Measurements from ENCODE around the gene LYL1.

The LYL1 gene

GRCh38 chr19:13071444-13072187, 31.0 kb downstream of the LYL1 start:
- DNase-seq = no peak

DNA sequence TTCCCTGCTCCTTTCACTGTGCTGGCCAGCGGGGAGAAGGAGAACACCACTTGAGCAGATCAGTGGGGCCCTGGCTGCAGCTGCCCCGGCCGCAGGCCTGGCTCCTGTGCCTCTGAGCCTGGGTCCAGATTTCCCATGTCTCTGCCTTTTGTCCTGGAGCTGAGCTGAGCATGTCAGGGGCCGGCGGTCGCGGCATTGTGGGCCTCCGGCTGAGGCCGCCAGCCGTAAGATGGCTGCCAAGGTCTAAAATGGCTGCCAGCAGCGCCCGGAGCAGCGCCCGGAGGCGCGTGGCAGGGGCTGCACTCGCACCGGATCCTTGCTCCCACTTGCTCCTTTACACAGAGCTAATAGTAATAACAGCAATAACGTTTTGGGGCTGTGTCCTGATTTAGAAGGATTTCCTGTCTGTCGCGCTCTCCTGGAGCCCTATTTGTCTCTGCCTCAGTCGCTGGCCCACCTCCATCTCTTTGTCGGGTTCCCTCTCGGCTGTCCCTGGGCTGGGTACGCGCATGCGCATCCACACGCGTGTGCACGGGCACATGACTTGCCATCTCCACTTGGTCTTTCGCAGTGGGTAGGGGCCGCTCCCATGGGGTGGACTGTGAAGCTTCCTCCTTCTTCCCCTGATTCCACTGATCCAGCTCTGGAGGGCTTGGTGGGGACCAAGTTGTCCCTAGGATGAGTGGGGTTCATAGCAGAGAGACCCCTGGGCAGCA, 32.1 kb downstream of the LYL1 start:
- DNase-seq = no peak

- no peak for DNase-seq
Observed at GRCh38 chr19:13069415-13070359, 33.0 kb downstream of the LYL1 start.

DNA sequence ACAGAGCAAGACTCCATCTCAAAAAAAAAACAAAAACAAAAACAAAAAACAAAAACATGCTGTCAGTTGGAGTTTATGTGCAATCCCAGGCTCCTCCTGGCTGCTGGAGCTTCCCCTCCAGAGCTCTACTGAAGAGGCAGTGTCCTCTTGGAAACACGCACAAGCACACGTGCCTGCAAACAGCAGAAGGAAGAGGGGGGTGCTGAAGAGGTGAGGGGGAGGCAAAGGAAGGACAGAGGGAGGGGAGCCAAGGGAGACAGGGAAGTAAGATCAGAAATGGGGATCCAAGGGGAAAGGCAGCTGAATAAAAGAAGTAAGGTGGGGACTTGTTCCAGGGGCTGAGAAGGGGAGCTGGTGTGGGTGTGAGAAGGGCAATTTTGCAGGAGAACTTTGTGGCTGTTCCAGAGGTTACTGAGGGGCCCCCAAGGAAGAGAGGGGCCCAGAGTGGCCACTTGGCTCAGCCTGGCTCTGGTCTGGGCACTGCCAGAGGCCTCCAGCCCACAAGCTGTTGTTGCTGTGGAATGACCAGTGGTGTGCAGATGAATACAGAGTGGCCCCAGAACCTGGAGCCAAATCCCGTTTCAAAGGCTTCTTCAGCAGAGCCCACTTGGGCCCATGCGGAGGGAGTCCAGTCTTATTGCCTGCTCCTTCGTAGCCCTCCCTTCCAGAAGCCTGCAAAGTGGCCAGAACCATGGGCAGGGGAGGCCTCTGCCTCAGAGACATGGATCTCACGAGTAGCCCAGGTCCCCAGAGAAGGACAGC, 34.4 kb downstream of the LYL1 start:
- DNase-seq = no peak

DNA sequence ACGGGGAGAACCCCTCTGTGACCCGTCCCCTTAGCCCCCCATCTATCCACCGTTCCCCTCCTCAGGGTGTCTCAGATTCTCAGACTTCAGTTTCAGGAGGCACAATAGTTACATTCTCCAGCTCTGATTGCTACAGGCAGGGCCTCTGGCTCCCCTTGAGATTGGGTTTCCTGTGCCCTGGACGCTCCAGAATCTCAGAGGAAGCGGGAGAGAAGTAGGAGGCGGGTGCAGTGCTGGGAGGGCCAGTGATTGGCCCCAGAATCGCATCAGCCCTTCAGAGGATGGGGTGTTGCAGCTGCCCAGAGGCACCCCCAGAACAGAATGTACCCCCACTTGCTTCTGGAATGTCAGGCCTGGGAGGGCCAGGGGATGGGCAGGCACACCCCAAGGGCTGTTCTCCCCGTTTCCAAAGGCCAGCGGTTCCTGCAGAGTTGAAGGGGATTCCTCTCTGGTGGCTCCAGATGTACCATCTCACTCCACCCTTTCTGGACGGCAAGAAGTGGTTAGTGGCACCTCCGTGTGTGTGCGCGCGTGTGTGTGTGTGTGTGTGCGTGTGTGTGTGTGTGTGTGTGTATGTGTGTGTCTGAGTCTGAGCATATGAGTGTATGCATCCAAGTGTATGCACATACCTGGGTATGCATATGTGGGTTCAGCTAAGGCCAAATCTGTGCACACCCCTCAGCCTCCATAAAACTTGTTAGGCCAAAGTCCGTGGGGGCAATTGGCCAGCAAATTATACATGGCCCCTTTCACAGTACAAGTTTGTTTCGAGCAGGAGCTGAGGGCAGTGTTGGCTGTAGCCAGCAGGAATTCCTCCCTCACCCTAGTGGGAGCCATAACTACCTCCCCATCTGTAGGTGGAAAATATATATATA, 35.5 kb downstream of the LYL1 start:
- DNase-seq = no peak

- no peak for DNase-seq
Observed at GRCh38 chr19:13066226-13066625, 36.4 kb downstream of the LYL1 start.

DNA sequence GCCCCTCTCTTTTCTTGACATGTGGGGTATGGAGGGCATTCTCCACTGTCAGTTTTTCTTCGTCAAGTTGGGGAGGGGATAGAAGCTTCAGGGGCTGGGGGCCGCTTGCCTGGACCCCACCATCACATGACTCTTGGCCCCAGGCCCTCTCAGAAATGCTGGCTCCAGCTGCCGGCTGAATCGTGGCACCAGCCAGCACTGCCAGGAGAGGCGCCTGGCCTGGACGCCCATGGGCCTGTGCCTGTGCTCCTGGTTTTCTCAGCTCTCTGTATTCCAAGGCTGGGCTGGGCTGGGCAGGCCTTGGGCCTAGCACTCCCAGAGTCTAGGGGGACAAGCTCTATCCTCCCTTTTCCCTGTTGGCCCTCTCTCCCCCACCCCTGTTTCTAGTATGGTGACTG, 38.6 kb downstream of the LYL1 start:
- no peak for DNase-seq

DNA sequence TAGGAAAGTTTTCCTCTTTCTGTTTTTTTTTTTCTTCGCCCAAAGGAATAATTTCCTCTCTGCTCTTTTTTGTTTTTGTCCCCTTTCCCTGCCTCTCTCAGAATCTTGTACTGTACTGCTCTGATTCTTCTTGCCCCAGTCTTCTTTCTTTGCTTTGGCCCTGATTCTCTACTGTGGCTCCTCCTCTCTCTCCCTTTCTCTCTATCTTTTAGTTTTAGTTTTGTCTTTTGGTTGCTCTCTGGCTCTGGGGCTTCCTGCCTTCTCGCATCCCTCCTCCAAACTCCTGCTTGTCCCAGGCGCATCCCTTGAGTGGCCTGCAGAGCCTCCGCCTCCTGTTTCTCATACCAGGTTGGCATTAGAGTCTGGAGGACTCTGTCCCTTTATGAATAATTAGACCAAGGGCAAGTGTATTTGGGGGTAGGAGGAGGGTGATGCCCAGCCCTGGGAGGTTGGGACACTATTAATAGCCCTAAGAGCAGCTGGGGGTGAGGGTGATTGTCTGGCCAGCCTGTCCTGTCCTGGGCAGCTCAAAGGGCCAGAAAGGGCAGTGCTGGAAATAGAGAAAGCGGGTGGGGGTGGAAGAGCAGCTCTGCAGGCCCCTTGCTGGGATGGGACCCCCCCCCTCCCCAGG, 39.1 kb downstream of the LYL1 start:
- DNase-seq = no peak

- DNase-seq = no peak
Observed at GRCh38 chr19:13062317-13062716, 40.3 kb downstream of the LYL1 start.

- peak; percentile 17 for DNase-seq
Observed at GRCh38 chr19:13060964-13061927, 41.4 kb downstream of the LYL1 start.

DNA sequence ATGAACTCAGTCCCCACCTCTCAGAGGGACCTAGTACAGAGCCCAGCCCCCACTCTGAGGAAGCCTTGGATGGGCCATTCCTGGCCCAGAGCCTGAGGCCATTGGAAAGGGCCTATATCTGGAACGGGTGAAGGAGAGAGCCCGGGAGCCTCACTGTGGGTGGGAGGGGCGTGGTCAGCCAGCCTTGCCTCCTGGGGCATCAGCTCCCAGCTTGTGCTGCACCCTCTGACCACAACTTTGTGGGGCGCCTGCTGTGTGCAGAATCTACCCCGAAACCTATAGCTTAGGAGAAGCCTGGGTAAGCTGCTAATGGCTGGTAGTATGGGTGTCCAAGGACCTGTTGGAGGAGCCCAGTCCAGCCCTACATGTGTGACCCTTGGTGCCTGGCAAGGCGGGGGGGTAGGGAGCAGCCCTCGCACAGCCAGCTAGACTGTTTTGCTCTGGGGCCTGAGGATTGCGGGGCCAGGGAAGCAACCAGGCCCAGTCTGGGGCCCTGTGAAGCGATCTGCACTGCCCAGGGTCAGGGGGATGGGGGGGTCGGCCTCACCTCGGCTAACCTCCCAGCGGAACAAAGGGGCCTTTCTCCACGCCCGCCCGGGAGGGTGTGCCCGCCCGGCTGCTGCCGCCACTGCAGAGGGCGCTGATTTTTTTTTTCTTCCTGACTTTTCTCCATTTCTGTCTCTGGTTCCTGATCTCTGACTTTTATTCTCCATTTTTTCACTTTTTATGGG, 42.3 kb downstream of the LYL1 start:
- DNase-seq = no peak

DNA sequence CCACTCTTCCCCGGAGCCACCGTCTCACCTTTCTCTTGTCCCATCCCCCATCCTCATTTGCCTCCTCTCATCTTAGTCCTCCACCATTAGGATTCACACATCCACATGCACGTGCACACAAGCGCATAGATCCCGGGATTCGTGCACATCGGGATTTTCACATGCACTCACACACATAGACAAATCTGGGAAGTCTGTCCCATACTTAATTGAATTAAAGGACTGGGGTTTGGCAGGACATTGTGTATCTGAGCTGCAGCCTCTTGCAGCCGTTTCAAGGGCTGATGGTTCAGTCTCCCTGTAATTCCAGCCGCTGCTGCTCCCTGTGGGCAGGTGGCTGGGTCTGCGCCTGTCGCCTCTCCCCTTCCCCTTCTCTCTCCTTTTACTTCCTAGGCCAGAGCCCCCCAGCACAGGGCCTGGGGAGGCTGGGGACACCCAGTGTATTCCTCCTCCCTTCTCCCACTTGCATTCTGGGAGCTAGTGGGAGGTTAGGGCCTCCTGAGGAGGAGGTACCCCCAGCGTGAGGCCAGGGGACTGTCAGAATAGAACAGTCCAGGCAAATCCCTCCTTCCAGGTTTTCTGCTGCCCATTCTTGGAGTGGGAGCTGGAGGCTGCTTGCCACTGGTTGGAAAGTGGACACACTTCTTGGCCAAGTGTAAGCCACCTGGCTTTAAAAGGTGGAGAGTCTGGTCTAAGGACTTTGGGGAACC, 43.6 kb downstream of the LYL1 start:
- no peak for DNase-seq

DNA sequence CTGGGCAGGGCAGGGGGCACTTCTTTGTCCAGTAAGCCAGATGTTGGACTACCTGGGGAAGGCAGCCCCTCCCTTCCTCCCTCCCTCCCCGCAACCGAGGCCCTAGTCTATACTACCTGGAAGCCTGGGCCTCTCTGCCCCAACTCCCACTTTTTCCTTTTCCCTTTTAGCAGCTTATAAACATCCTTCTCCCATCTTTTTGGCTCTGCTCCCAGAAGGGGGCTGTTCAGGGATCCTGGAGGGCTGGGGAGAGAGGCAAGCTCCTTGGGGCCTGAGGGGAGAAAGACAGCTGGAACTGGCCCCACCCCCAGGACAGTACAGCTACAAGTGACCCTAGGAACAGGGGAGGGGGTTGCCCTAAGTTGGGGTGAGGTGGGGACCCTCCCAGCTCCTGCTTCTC, 44.9 kb downstream of the LYL1 start:
- DNase-seq = no peak

DNA sequence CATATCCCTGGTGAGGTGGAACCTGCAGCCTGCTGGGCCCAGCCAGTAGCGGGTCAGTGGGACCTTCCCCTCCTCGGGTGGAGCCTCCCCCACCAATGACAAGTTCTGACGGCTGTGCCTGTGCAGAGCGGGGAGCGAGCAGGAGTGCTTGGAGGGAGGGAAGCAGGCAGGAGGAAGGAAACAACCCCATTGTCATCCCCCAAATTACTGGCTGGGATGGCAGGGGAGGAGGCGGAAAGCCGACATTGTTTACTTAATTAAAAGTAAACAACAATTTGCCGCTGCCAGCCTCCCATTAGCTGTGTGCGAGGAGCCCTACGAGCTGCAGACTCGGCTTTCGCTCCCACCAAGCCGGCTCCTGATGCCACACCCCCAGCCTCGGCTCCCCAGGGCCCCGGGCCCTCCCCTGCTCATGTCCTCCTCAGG, 45.5 kb downstream of the LYL1 start:
- DNase-seq = no peak

DNA sequence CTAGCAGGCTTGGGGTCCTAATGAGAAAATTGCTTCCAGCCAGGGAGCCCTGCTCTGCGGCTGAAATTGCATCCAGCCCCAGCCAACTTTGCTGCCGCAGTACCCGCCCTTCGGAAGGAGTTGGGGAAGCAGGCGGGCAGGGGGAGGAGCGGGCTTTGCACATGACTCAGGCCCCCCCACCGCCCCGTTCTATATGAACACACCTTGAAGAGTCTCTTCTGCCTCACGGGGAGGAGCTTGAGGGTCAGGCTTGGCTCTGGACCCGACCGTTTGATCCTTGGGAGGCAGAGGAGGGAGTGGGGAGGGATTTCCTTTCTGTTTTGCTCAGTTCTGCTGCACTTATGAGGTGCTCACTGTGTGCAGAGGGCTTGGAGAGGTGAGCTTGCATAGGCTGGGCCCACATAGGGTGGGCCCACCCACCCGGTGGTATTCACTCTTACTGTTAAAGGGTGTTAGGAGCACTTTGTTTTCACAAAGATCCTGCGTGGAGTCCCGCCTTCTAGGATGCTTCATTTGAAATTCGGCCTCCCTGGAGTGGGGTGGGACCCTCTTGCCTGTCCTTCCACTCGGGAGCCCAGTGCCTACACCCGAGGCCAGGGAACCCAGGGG, 46.5 kb downstream of the LYL1 start:
- DNase-seq = no peak

GRCh38 chr19:13055213-13056051, 47.2 kb downstream of the LYL1 start:
- no peak for DNase-seq

DNA sequence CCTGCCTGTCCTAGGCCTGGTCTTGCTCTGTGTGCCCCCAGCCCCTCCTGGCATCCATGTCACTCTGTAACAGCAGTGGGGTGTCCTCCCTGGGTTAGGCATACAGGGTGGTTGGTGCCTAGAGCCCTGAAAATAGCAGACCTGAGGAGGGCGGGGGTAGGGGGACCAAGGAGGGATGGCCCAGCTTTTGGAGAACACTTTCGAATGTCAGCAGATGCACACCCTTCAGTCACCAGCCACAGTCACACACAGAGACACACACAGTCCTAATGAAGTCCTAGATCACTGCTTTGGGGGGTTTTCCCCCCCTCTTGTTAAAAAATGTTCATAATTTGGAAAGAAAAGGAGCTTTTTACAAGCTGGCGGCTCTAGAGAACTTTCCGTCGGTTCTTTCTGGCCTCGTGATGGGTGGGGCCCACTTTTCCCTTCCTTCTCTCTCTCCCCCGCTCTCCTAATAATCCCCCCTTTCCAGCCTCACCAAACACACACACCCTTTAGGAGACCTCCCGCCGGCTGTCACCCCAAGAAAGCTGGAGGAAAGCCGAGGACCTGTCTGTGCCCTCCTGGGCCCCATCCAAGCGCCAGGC, 47.9 kb downstream of the LYL1 start:
- DNase-seq = no peak
